ENCODE results near the gene XPR1.

The XPR1 gene

GRCh38 chr1:180631766-180632325 is at the start of gene XPR1:
XPR1 (plus strand) TSS chr1:180632022; CDS start chr1:180632202, 180 bp downstream.
- DNase-seq, result peak; percentile 98

DNA sequence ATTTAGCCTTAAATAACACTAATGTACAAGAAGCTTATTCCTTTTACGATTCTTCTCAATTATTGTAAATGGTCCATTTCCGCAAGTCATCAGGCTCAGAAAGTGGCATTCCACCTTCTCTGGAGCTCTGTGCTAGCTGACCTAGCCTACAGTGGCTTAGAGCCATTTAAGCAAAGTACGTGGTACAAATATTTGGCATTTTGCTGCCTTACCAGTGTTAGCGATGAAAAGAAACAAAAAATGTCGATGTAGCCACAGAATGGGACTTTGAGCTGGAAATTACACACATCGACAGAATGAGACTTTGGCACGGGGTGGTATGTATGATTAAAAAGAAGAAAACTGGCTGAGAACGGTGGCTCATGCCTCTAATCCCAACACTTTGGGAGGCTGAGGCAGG is 47.0 kb upstream of the XPR1 start:
- no peak for DNase-seq

DNA sequence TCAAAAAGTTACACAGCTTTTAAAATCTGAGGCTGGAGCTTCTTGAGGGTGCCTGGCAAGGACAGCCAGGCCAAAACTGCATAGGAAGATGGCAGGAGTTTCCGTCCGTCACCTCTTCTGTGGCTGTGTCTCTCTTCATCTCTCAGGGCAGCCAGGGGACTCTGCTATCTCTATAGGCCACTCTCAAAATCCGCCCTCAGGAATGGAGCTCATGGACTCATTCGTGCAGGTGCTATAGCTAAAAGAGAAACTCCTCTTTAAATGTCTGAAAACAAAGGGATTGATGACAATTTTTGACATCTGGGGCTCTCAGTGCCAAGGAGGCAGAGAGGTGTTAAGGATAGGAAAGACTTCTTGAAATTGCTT is 45.8 kb upstream of the XPR1 start:
- no peak for DNase-seq

DNA sequence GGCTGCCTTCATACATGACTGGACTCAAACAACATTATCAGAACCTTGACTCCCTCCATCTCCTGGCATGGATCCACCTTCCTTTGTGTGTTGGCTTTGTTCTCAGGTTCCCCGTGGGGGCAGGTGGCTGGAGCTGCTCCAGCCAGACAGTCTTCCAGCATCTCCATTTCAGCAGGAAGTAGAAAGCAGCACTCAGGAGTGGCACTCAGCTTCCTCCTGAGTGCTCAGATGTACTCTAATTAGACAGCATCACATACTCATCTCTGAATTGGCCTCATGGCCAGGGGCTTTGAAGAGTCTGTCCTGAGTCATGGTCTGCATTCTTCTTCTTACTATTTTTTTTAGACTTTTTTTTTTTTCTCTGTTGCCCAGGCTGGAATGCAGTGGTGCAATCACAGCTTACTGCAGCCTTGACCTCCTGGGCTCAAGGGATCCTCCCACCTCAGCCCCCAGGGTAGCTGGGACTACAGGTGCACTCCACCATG is 45.1 kb upstream of the XPR1 start:
- DNase-seq, result peak; percentile 79

DNA sequence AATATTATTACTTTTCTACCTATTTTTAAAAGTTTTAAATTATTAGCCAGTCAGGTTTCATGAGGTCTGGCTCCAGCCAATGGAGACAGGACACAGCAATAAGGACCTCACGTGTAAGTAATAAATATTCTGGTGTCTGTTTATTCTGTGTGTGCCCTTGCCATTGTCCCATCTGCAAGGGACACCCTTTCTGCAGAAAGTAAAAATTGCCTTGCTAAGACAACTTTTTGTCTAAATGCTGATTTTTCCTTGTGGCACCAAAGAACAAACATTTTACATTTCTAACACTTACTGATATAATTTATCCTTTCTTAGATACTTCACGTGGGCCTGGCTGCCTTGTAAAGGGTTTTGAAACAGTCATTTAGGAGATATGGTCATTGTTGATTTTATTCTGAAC is 43.7 kb upstream of the XPR1 start:
- DNase-seq, result no peak

DNA sequence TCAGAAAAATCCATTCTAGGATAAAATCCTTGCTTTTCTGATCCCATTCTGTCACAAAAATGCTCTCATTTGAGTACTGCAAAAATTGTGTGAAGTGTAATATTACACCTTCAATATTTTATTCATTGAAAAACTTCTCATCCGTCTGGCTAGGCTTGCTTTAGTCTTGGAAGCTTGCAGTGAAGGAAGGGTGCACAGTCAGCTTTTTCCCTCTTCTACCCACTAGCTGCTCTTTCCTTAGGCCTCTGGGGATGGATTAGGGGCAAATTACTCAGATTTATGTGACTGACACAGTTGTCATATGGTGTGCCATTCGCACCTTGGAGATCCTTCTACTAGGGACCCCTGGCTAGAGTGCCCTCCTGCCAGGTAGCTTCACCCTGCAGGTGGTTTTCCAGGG is 40.9 kb upstream of the XPR1 start:
- DNase-seq, result no peak

DNA sequence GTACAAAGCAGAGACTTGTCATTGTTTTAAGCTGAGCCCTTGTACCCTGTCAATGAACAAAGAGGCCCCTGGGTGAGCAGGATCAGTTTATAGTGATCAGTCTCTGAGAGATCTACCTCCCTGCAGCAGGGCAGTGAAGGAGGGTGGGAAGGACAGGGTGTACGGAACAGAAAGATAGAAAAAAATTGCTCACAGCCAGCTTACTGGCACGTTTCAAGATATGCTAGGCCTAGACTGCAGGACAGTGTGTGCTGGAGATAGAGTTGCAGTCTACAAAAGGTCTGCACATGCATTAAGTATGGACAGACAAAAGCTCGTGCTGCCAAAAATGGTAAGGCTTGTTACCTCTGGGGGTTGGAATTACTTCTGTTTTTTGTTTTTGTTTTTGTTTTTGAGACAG is 38.4 kb upstream of the XPR1 start:
- DNase-seq, result no peak

- peak; percentile 51 for DNase-seq
These were observed 37.1 kb upstream of the XPR1 start for GRCh38 chr1:180594723-180595122.

DNA sequence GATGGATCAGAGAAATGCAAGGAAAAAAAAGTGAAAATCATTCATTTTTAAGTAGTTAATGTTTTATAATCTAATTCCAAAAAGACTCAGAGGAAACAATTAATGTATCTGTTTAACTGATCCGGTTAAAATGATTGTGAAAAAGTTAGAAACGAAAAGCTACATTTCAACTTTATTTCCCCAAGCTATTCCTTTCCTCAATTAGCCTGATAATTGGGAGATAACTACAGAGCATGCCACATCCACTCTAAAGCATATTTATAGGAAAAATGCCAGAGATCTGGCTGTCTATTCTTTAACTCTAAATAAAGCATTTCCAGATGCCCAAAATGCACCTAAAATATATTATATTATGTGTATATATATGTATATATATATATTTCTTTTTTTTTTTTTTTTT is 35.9 kb upstream of the XPR1 start:
- DNase-seq, result no peak

DNA sequence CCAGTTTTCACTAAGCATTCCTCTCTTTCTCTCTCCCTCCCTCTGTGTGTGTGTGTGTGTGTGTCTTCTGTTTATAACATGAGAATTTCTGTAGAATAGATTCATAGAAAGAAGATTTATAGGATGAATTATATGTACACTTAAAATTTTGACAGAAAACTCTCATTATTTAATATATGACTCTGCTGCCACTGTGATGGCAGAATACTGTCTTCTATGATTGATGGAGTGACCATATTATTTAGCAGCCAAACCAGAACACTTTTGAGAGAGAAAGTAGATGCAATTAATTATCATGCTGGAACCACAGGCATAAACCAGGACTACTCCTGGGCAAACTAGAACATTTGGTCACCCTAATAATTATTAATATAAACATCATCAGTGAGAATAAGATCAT is 34.3 kb upstream of the XPR1 start:
- no peak for DNase-seq

DNA sequence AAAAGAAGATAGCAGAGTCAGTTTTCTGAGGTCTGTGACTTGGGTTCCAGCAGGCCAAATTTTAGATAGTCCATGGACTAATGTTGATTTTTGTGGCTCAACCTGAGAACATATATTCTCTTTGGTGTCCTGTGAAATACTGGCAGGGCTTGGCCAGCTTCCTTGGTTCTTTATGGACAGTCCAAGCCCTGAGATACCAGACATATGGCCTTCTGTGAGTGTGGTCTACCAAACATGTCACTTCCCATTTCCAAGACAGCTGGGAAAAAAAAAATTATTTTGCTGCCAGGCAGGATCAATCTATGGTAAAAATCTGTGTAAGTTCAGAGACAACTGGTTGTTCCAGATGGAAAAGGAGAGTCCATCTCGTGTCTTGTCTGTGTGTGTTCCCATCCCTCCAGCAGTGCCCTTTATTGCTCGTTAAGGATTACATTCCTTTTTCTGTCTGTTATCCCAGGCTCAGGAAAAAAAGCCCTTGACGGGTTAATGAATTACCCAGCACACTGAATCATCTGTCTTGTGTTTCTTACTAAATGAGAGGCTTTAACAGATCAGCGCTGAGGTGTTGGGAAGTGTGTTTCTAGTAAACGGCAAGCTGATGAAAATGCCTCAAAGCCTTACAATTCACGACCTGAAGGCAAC is 33.4 kb upstream of the XPR1 start:
- no peak for DNase-seq

- DNase-seq, result no peak
These were observed 31.5 kb upstream of the XPR1 start for GRCh38 chr1:180600343-180600742.

DNA sequence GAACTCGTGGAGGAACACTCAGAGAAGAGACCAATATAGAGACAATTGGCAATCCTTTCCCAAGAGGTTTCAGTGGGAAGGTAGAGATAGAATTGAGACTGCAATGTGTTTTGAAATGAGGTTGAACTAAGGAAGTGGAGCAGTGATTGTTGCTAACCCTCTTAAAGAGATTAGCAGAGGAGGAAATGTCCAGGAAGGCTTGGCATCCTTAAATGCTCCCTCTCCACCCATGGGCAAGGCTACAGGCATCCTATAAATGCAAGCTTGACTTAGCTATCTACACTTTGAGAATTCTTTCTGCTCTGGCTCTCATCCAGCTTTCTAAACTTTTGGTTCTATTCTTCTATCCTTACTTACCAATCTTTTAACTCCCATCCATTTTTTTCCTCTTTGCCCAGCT is 30.3 kb upstream of the XPR1 start:
- DNase-seq, result no peak

- DNase-seq, result no peak
These were observed 28.5 kb upstream of the XPR1 start for GRCh38 chr1:180603223-180603849.

DNA sequence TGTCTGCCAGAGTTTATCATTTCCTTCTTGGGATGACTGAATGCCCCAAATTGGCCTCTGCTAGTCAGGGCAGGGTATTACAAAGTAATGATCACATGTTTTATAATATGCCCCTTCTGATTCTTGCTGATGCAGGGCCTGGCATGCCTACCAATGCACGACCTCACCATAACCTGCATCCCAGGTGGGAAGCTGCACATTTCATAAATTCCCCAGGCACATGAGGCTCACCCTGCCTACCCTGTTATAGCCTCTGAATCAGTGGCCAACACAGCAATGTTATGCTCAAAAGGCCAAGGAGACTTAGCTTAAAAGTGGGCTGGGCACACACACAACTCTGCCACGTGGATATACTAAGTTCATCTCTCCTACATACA is 28.0 kb upstream of the XPR1 start:
- DNase-seq, result no peak

DNA sequence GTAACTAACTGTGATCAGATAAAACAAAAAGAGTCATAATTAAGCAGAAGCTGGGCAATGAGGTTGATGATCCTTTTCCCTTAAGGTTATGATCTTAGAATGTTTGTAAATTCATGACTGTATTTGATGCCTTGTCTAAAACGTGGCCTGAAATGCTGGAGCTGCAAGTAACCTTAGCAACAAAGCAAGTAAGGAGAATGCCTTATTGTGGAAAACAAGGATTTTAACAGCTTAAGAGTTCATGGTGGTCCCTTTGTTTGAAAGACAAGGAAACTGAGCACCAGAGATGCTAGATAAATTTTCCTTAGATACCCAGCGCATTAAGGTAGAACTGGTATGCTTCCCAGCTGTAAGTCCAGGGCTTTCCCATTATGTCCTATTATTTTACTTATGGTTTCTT is 25.7 kb upstream of the XPR1 start:
- no peak for DNase-seq

DNA sequence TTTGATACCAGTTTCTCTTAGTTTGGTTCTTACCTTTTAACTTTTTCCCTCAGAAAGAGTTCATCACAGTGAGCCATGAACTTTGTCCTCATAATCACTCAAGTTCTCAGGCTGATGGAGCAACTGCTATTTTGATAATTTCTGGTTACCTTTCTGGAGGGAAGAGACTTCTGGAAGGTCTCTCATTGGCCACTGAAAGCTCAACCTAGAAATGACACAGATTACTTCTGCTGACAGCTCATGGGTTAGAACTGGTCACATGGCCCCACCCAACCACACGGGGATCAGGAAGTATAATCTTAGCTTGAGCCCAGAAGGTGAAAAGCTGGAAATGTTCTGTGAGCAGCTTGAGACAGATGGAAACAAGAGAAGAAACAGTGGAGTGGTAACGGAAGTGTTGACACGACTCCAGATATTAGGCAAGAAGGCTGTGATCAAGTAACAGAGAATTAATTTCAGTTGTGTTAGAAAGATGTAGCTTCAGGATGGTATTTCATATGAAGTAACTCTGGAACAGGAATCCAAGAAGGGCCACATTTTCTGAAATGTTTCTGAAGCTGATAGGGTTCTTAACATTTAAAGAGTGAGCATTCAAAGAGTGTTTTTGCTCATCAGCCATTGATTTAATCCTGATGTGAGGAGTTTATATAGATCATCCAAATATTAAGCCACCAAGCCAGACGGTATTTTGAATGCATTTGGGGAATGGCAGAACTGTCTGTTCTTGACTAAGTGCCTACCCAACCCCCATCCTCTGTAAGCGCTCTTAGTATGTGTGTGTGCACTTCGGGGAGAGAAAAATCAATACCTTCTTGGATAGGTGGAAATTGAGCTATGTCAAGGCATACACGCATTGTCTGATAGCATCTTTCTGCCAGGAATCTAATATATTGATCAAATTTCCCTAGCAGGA is 21.9 kb upstream of the XPR1 start:
- no peak for DNase-seq

GRCh38 chr1:180610556-180611015 is 21.2 kb upstream of the XPR1 start:
- DNase-seq, result no peak

DNA sequence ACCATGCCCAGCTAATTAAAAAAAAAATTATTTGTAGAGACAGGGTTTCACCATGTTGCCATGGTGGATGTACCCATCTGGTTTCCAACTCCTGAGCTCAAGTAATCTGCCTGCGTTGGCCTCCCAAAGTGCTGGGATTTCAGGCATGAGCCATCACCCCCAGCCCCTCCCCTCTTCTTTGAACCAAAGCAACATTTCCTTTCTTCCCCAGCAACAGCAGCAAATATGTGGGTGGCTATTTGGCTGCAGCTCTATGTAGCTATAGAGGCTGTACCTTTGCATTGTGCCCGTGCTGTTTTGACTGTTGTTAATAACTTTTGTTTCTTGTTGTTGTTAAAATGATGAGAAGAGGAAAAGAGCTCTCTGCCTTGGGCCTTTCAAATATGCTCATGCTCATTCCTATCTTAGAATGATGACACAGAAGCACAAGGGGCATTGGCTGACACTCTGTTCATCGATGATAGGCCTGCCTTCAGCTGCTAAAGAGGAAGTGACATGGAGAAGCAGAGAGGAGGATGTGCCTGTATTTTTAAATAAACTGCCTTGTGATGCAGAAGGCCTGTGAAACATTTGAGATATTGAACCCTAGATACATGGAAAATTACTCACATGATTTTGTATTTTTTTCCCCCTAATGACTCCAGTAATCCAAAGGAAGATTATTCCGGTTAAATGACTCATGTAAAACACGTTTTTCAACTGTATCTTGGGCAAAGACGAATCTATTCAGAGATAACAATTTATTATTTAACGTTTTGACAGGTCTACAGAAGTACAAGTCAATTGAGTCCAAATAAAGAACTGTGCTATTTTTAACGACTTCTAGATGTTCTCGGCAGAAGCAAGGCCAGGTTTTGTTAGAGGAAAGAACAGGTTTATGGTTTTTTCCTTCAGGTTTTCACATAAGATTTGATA is 20.5 kb upstream of the XPR1 start:
- DNase-seq, result no peak

GRCh38 chr1:180612632-180613031 is 19.2 kb upstream of the XPR1 start:
- no peak for DNase-seq

- DNase-seq, result no peak
These were observed 17.1 kb upstream of the XPR1 start for GRCh38 chr1:180614730-180615129.

All from NCI-H1436 (cell line).